ENCODE results near the gene C12orf76. TPM values are rescaled to one million over a fixed set of nuclear protein-coding genes. Genes with fewer than 3 reads are reported as not detected.
"Not testable (repeated sequence)": the region's sequence is repeated elsewhere in the genome, so short reads cannot be mapped to it uniquely, and the experiment has no call there.

C12orf76 gene
- total RNA-seq, 4 donors from 2014 or later: 9.4 to 21.5 (median 11.4) TPM

DNA sequence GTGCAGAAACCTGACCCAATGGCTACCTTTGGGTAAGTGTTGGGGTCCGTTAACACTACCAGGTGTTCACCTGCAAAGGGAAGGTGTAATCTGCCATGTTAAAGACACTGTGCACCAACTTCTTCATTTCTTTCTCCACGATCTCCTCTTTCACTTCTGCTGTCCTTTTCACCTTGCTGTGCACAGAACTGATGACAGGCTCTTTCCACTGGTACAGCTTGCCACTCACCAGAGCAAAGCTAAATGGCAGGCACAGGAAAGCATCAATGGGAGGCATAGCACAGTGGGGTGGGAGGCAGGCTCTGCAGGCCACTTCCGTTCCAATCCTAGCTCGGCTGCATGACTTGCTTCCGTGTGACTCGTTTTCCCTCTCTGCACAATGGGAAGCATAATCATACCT is 2.6 kb upstream of the C12orf76 start:
- Histone ChIP-seq H3K27me3 (no peaks in the 10 kb centered on the region), H3K36me3 (no peaks in the 10 kb centered on the region), H3K4me3 (no peak overlapping the region), H3K9me3 (no peaks in the 10 kb centered on the region), H3K27ac (no peak overlapping the region), H3K4me1 (peaks cover 0 to 31% (median 14%) of the 10 kb centered on the region in 3 donors)
- ATAC-seq: no peak
- 70 to 84% methylated on average over 3 to 6 of the region's 6 CpGs for WGBS, 2 donors (ENCODE audit: low coverage in 1 of 2)
- TF ChIP-seq POLR2AphosphoS5 (IDR thresholded peaks at IDR 0.05): no peak
- TF ChIP-seq CTCF (IDR thresholded peaks at IDR 0.05): no peak
- no peak for TF ChIP-seq EP300 (IDR thresholded peaks at IDR 0.05)
- no peak for TF ChIP-seq POLR2A (IDR thresholded peaks at IDR 0.05)

- H3K4me1 ChIP-seq: peaks cover 0 to 44% (median 14%) of the 10 kb centered on the region in 3 donors
- not testable (repeated sequence) for ATAC-seq, H3K9me3 ChIP-seq, H3K27ac ChIP-seq, H3K27me3 ChIP-seq, H3K36me3 ChIP-seq, H3K4me3 ChIP-seq
- 69 to 80% methylated on average over 3 to 9 of the region's 9 CpGs for WGBS, 2 donors (ENCODE audit: low coverage in 1 of 2)
Observed at GRCh38 chr12:110049666-110050065, 1.3 kb upstream of the C12orf76 start.

- H3K9me3 ChIP-seq, H3K27me3 ChIP-seq, ATAC-seq, H3K36me3 ChIP-seq: not testable (repeated sequence)
- peaks cover 0 to 50% (median 14%) of the 10 kb centered on the region in 3 donors for H3K4me1 ChIP-seq
- 76 to 100% methylated on average over 6 to 11 of the region's 11 CpGs for WGBS, 2 donors (ENCODE audit: low coverage in 1 of 2)
- H3K27ac ChIP-seq: peak overlapping the region; percentile 43 to 89 (median 84)
- H3K4me3 ChIP-seq: peak overlapping the region; percentile 51 to 76
Observed at GRCh38 chr12:110049034-110049433, 712 bp upstream of the C12orf76 start.

DNA sequence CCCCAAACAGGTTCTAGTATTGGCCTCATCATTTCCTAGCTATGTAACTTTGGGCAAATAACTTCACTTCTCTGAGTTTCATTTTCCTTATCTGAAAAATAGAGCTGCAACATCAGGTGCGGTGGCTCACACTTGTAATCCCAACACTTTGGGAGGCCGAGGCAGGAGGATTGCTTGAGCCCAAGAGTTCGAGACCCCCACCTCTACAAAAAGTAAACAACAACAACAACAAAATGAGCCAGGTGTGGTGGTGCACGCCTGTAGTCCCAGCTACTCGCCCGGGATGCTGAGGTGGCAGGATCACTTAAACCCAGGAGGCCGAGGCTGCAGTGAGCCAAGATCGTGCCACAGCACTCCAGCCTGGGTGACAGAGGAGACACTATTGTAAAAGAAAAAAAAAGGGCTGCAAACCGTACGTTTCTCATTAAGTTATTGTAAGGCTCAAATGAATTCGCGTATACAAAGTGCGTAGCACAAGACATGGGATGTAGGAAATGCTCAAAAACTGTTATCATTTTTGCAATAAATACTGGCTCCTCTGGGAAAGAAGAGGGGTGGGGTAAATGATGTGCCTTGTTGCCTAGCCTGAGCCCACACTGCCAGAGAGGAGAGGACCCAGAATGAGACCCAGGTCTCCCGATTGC is 903 bp downstream of the C12orf76 start:
- Histone ChIP-seq H3K36me3 (peaks cover 0 to 10% of the 10 kb centered on the region in 2 donors), H3K4me3 (peak overlapping the region; percentile 51 to 76), H3K9me3 (no peaks in the 10 kb centered on the region), H3K27ac (peak overlapping the region in 3 of 4 donors; percentile 82 to 89 (median 87)), H3K4me1 (peaks cover 0 to 66% (median 20%) of the 10 kb centered on the region in 3 donors), H3K27me3 (no peaks in the 10 kb centered on the region)
- TF ChIP-seq EP300 (IDR thresholded peaks at IDR 0.05) (no peak), POLR2AphosphoS5 (IDR thresholded peaks at IDR 0.05) (no peak), POLR2A (IDR thresholded peaks at IDR 0.05) (no peak), CTCF (IDR thresholded peaks at IDR 0.05) (no peak)
- ATAC-seq: no peak
- 62 to 69% methylated on average over 5 to 13 of the region's 14 CpGs for WGBS, 2 donors (ENCODE audit: low coverage in 1 of 2)

DNA sequence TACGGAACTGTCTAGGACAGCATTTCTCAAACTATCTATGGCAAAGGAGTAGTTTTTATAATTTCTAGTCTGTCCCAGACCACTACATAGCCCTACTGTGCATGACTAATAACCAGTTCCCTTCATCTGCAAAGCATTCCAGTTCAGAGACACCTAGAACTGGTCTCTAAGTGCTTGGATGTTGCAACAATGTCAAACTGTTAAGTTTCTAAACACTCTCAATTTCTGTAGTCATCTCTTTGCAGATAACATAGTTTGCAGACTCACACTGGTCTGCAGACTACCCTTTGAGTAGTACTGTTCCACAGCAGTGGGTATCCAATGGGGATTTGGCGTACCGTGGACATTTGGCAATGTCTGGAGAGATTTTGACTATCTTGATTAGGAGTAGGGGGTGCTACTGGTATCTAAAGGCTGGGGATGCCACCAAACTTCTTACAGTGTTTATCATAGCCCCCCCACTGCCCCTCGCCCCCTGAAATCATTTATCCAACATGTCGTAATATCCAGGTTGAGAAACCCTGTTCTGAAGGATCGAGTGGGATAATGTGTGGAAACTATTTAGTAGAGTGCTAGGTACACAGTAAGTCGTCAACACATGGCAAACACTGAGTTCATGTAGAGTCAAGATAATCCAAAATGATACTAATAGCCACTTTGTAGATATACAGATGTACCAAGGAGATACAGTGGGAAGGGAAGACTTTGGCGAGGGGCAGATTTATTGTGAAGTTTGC is 1.7 kb downstream of the C12orf76 start:
- WGBS, 2 donors (ENCODE audit: low coverage in 1 of 2): 78 to 84% methylated on average over 5 to 7 of the region's 8 CpGs
- Histone ChIP-seq H3K4me1 (peaks cover 0 to 71% (median 20%) of the 10 kb centered on the region in 3 donors), H3K9me3 (no peaks in the 10 kb centered on the region), H3K27ac (peak overlapping the region in 2 of 4 donors; percentile 7 to 87), H3K4me3 (no peak overlapping the region), H3K27me3 (no peaks in the 10 kb centered on the region), H3K36me3 (peaks cover 0 to 18% of the 10 kb centered on the region in 2 donors)
- TF ChIP-seq CTCF (IDR thresholded peaks at IDR 0.05) (no peak), EP300 (IDR thresholded peaks at IDR 0.05) (no peak), POLR2A (IDR thresholded peaks at IDR 0.05) (no peak), POLR2AphosphoS5 (IDR thresholded peaks at IDR 0.05) (no peak)
- ATAC-seq: no peak

DNA sequence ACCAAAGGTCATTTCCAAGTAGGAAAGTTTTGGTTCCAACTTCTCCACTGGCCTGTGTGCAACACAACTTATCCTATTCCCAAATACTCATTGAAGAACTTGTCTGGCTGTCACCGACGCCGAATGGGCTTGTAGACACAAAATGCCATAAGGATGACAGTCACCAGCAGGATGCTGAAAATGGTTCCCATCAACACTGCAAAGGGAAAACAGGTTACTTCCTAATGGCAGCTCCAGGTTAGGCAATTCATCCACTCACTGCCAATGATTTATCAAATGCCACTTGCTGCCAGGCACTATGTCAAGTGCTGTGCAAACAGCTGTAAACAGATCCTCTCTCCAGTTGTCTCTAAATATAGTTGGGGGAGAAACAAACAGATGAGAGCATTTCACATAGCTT is 6.1 kb downstream of the C12orf76 start:
- H3K36me3 ChIP-seq: peaks cover 0 to 33% of the 10 kb centered on the region in 2 donors
- 97% methylated on average over 3 of the region's 3 CpGs; no CpG with 5 or more reads in 1 of the 2 donors for WGBS, 2 donors (ENCODE audit: low coverage in 1 of 2)
- no peak overlapping the region for H3K4me3 ChIP-seq
- no peaks in the 10 kb centered on the region for H3K9me3 ChIP-seq
- no peak for ATAC-seq
- H3K27ac ChIP-seq: peak overlapping the region in 3 of 4 donors; percentile 39 to 84 (median 74)
- TF ChIP-seq CTCF (IDR thresholded peaks at IDR 0.05) (no peak), POLR2AphosphoS5 (IDR thresholded peaks at IDR 0.05) (no peak), EP300 (IDR thresholded peaks at IDR 0.05) (no peak), POLR2A (IDR thresholded peaks at IDR 0.05) (no peak)
- H3K4me1 ChIP-seq: peaks cover 0 to 92% (median 15%) of the 10 kb centered on the region in 3 donors
- no peaks in the 10 kb centered on the region for H3K27me3 ChIP-seq
